Peyer's patch (tissue), 4 donors: ENCODE data around the gene PM20D1.

ENCODE experiments used
- CTCF ChIP-seq, 6 experiments: fragments of 450-650 bp in 4 of 6; fragments of 200-600 bp in 2 of 6; sonication (generic) in 1 of 6; IDR thresholded peaks; one replicate each; pipeline ENCODE4 v1.5.1; 2017 to 2019; ENCODE audit warnings: antibody characterized with exemption in 6 of 6, mild to moderate bottlenecking in 3 of 6, moderate library complexity in 1 of 6
- POLR2A ChIP-seq, 2 donors: fragments of 450-650 bp; IDR thresholded peaks; one replicate each; pipeline ENCODE4 v1.5.1; 2017; ENCODE audit warnings: antibody characterized with exemption in 2 of 2, mild to moderate bottlenecking in 2 of 2, moderate library complexity in 2 of 2

DNA sequence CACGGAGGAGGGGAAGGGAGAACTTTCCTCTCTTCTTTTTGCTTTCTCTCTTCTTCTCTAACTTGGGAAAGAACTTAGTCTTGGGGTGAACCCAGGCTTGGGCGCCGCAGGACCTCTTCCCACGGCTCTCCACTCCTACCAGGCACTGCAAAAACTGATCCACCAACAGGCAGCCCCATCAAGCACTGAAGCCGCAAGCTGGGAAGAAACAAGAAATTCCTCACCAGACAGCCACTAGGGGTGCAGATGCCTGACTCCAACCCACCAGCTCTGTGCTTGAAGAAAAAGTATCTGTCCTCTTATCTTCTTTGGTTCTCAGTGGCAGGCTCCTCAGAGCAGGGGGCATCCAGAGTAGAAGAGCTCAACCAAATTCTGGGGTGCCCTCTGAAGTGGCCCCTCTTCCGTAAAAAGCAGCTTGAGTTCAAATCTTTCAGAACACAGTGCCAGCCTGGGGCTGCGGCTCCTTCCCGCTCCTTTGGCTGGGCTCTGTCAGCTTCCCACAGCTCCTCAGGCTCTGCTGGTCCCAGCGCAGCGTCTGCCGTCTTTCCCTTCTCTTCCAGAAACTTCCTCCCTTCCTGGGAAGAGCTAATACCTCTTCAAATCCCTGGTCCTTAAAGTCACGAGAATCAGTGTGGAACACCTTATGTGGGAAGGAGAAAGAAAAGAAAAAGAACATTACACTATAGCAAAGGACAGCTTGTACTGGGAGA lies 39.3 kb downstream of the PM20D1 start:
- no peak for TF ChIP-seq CTCF (IDR thresholded peaks at IDR 0.05)
- no peak for TF ChIP-seq POLR2A (IDR thresholded peaks at IDR 0.05)
